ENCODE measurements around the gene INSL3.

INSL3 gene

GRCh38 chr19:17841371-17841809, 20.1 kb upstream of the INSL3 start:
- Histone ChIP-seq H3F3A (ENCODE audit: control insufficient read depth, insufficient read depth) (no peaks in the 10 kb centered on the region), H3K27me3 (ENCODE audit: control insufficient read depth, low read length) (no peaks in the 10 kb centered on the region), H3K79me2 (ENCODE audit: control insufficient read depth, low read length) (no peaks in the 10 kb centered on the region), H3K9me3 (ENCODE audit: control insufficient read depth, insufficient read depth, low read length) (no peaks in the 10 kb centered on the region), H4K20me1 (ENCODE audit: control insufficient read depth, insufficient read depth, low read depth, low read length) (no peaks in the 10 kb centered on the region), H3K4me2 (ENCODE audit: low read length) (no peak overlapping the region), H3K4me1 (ENCODE audit: control insufficient read depth, low read length) (no peaks in the 10 kb centered on the region), H3K4me3 (ENCODE audit: low read length) (no peak overlapping the region), H3K36me3 (ENCODE audit: control insufficient read depth, low read length) (no peaks in the 10 kb centered on the region), H3K9me2 (replicated peaks; ENCODE audit: control insufficient read depth, low read length) (no peaks in the 10 kb centered on the region), H3K27ac (ENCODE audit: low read depth, low read length) (no peak overlapping the region)
- TF ChIP-seq EZH2phosphoT487 (IDR thresholded peaks at IDR 0.05; ENCODE audit: borderline replicate concordance, low read length) (no peak), CTCF (IDR thresholded peaks at IDR 0.05; ENCODE audit: low read depth, low read length, poor library complexity, severe bottlenecking) (no peak)

GRCh38 chr19:17840019-17840418, 18.7 kb upstream of the INSL3 start:
- Histone ChIP-seq H3K27ac (ENCODE audit: low read depth, low read length) (no peak overlapping the region), H3F3A (ENCODE audit: control insufficient read depth, insufficient read depth) (no peaks in the 10 kb centered on the region), H3K9me3 (ENCODE audit: control insufficient read depth, insufficient read depth, low read length) (no peaks in the 10 kb centered on the region), H3K27me3 (ENCODE audit: control insufficient read depth, low read length) (no peaks in the 10 kb centered on the region), H3K4me3 (ENCODE audit: low read length) (no peak overlapping the region), H3K36me3 (ENCODE audit: control insufficient read depth, low read length) (no peaks in the 10 kb centered on the region), H3K4me2 (ENCODE audit: low read length) (no peak overlapping the region), H4K20me1 (ENCODE audit: control insufficient read depth, insufficient read depth, low read depth, low read length) (no peaks in the 10 kb centered on the region), H3K9me2 (replicated peaks; ENCODE audit: control insufficient read depth, low read length) (no peaks in the 10 kb centered on the region), H3K4me1 (ENCODE audit: control insufficient read depth, low read length) (no peaks in the 10 kb centered on the region), H3K79me2 (ENCODE audit: control insufficient read depth, low read length) (no peaks in the 10 kb centered on the region)
- no peak for TF ChIP-seq CTCF (IDR thresholded peaks at IDR 0.05; ENCODE audit: low read depth, low read length, poor library complexity, severe bottlenecking)
- no peak for TF ChIP-seq EZH2phosphoT487 (IDR thresholded peaks at IDR 0.05; ENCODE audit: borderline replicate concordance, low read length)

DNA sequence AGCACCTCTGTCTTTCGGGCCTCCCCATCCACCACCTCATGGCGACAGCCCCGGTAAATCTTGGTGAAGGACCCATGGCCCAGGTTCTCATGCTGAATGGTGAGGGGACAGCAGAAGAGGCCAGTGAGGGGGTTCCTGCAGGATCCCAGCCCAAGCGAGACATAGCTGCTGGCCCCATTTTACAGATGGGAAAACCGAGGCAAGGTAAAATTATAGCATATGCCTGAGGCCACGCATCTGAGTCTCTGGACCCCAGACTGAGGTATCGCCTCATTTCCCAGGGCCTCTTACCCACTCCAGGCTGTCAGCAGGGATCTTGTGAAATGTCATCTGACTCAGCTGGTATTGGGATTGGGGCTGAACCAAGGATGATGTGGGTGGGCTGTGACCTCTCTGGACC, 16.7 kb upstream of the INSL3 start:
- Histone ChIP-seq H3K4me3 (ENCODE audit: low read length) (no peak overlapping the region), H3K79me2 (ENCODE audit: control insufficient read depth, low read length) (no peaks in the 10 kb centered on the region), H3K36me3 (ENCODE audit: control insufficient read depth, low read length) (no peaks in the 10 kb centered on the region), H3K27me3 (ENCODE audit: control insufficient read depth, low read length) (no peaks in the 10 kb centered on the region), H3K9me3 (ENCODE audit: control insufficient read depth, insufficient read depth, low read length) (no peaks in the 10 kb centered on the region), H4K20me1 (ENCODE audit: control insufficient read depth, insufficient read depth, low read depth, low read length) (no peaks in the 10 kb centered on the region), H3K27ac (ENCODE audit: low read depth, low read length) (no peak overlapping the region), H3K9me2 (replicated peaks; ENCODE audit: control insufficient read depth, low read length) (no peaks in the 10 kb centered on the region), H3F3A (ENCODE audit: control insufficient read depth, insufficient read depth) (no peaks in the 10 kb centered on the region), H3K4me1 (ENCODE audit: control insufficient read depth, low read length) (no peaks in the 10 kb centered on the region), H3K4me2 (ENCODE audit: low read length) (no peak overlapping the region)
- no peak for TF ChIP-seq CTCF (IDR thresholded peaks at IDR 0.05; ENCODE audit: low read depth, low read length, poor library complexity, severe bottlenecking)
- TF ChIP-seq EZH2phosphoT487 (IDR thresholded peaks at IDR 0.05; ENCODE audit: borderline replicate concordance, low read length), result no peak

- no peak overlapping the region for H3K4me3 ChIP-seq (ENCODE audit: low read length)
- no peak for TF ChIP-seq EZH2phosphoT487 (IDR thresholded peaks at IDR 0.05; ENCODE audit: borderline replicate concordance, low read length)
- TF ChIP-seq CTCF (IDR thresholded peaks at IDR 0.05; ENCODE audit: low read depth, low read length, poor library complexity, severe bottlenecking), result no peak
- no peaks in the 10 kb centered on the region for H3K27me3 ChIP-seq (ENCODE audit: control insufficient read depth, low read length)
- H3K4me1 ChIP-seq (ENCODE audit: control insufficient read depth, low read length), result no peaks in the 10 kb centered on the region
- H3K79me2 ChIP-seq (ENCODE audit: control insufficient read depth, low read length), result no peaks in the 10 kb centered on the region
- no peak overlapping the region for H3K27ac ChIP-seq (ENCODE audit: low read depth, low read length)
- no peaks in the 10 kb centered on the region for H3K9me2 ChIP-seq (replicated peaks; ENCODE audit: control insufficient read depth, low read length)
- no peaks in the 10 kb centered on the region for H3K36me3 ChIP-seq (ENCODE audit: control insufficient read depth, low read length)
- H3K4me2 ChIP-seq (ENCODE audit: low read length), result no peak overlapping the region
- no peaks in the 10 kb centered on the region for H4K20me1 ChIP-seq (ENCODE audit: control insufficient read depth, insufficient read depth, low read depth, low read length)
- no peaks in the 10 kb centered on the region for H3F3A ChIP-seq (ENCODE audit: control insufficient read depth, insufficient read depth)
- H3K9me3 ChIP-seq (ENCODE audit: control insufficient read depth, insufficient read depth, low read length), result no peaks in the 10 kb centered on the region
These were observed 15.2 kb upstream of the INSL3 start for GRCh38 chr19:17836530-17836929.
